ENCODE results near the gene ACOX3. TPM values are rescaled to one million over a fixed set of nuclear protein-coding genes. Genes with fewer than 3 reads are reported as not detected.

Gene ACOX3
- total RNA-seq, 4 donors from 2014 or later, result 17.9 to 31.1 (median 22.5) TPM

- no peaks in the 10 kb centered on the region for H3K27me3 ChIP-seq
- H3K4me3 ChIP-seq, result no peak overlapping the region
- H3K27ac ChIP-seq, result no peak overlapping the region
- H3K4me1 ChIP-seq, result peaks cover 0 to 3% of the 10 kb centered on the region in 2 donors
- H3K9me3 ChIP-seq, result no peaks in the 10 kb centered on the region
- TF ChIP-seq, protein P1, sequence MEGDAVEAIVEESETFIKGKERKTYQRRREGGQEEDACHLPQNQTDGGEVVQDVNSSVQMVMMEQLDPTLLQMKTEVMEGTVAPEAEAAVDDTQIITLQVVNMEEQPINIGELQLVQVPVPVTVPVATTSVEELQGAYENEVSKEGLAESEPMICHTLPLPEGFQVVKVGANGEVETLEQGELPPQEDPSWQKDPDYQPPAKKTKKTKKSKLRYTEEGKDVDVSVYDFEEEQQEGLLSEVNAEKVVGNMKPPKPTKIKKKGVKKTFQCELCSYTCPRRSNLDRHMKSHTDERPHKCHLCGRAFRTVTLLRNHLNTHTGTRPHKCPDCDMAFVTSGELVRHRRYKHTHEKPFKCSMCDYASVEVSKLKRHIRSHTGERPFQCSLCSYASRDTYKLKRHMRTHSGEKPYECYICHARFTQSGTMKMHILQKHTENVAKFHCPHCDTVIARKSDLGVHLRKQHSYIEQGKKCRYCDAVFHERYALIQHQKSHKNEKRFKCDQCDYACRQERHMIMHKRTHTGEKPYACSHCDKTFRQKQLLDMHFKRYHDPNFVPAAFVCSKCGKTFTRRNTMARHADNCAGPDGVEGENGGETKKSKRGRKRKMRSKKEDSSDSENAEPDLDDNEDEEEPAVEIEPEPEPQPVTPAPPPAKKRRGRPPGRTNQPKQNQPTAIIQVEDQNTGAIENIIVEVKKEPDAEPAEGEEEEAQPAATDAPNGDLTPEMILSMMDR (IDR thresholded peaks at IDR 0.05), result no peak
- no peak for TF ChIP-seq POLR2A (IDR thresholded peaks at IDR 0.05)
- intact Hi-C loops (cut with DNase I; ENCODE audit: low total_unique reads), result no loop called here
- no peak for DNase-seq
- no peaks in the 10 kb centered on the region for H3K36me3 ChIP-seq
Observed at GRCh38 chr4:8359193-8359592, 81.3 kb downstream of the ACOX3 start.

- DNase-seq, result no peak
- Histone ChIP-seq H3K9me3 (no peaks in the 10 kb centered on the region), H3K4me3 (no peak overlapping the region), H3K4me1 (peaks cover 9 to 12% of the 10 kb centered on the region in 2 donors), H3K36me3 (no peaks in the 10 kb centered on the region), H3K27me3 (no peaks in the 10 kb centered on the region), H3K27ac (no peak overlapping the region)
- TF ChIP-seq, protein P1 (IDR thresholded peaks at IDR 0.05), result no peak
- no peak for TF ChIP-seq POLR2A (IDR thresholded peaks at IDR 0.05)
- intact Hi-C loops (cut with DNase I; ENCODE audit: low total_unique reads), result no loop called here
Observed at GRCh38 chr4:8356856-8357255, 83.7 kb downstream of the ACOX3 start.

GRCh38 chr4:8355864-8356565, 84.5 kb downstream of the ACOX3 start:
- no peak for TF ChIP-seq POLR2A (IDR thresholded peaks at IDR 0.05)
- TF ChIP-seq, protein P1 (IDR thresholded peaks at IDR 0.05), result no peak
- Histone ChIP-seq H3K9me3 (no peaks in the 10 kb centered on the region), H3K4me3 (no peak overlapping the region), H3K27me3 (no peaks in the 10 kb centered on the region), H3K36me3 (no peaks in the 10 kb centered on the region), H3K4me1 (peaks cover 12 to 16% of the 10 kb centered on the region in 2 donors), H3K27ac (peak overlapping the region in 1 of 2 donors; percentile 40)
- peak; percentile 12 to 27 for DNase-seq
- intact Hi-C loops (cut with DNase I; ENCODE audit: low total_unique reads), result no loop called here

DNA sequence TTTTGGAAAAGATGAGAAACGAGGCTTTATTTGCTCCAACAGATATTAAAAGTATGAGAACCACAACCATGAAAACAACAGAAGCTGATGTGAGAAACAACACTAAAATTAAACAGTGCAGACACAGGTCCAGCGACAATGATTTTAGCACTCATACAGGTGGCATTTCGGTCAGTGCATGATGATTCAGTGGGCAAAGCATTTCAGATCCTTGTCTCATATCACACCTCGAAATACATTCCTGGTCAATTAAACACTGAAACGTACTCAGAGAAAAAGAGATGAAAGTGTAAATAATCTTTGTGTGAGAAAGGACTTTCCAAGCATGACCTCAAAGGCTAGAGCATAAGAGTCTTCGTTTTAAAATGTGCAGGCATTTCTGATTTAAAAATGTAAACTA, 85.2 kb downstream of the ACOX3 start:
- H3K4me3 ChIP-seq, result no peak overlapping the region
- no peak for DNase-seq
- intact Hi-C loops (cut with DNase I; ENCODE audit: low total_unique reads), result no loop called here
- no peaks in the 10 kb centered on the region for H3K36me3 ChIP-seq
- peak overlapping the region in 1 of 2 donors; percentile 40 for H3K27ac ChIP-seq
- H3K4me1 ChIP-seq, result peaks cover 12 to 17% of the 10 kb centered on the region in 2 donors
- TF ChIP-seq POLR2A (IDR thresholded peaks at IDR 0.05), result no peak
- TF ChIP-seq, protein P1 (IDR thresholded peaks at IDR 0.05), result no peak
- no peaks in the 10 kb centered on the region for H3K27me3 ChIP-seq
- no peaks in the 10 kb centered on the region for H3K9me3 ChIP-seq

GRCh38 chr4:8353912-8354453, 86.5 kb downstream of the ACOX3 start:
- peak; percentile 35 to 63 for DNase-seq
- TF ChIP-seq, protein P1 (IDR thresholded peaks at IDR 0.05), result no peak
- TF ChIP-seq POLR2A (IDR thresholded peaks at IDR 0.05), result no peak
- intact Hi-C loops (cut with DNase I; ENCODE audit: low total_unique reads), result no loop called here
- Histone ChIP-seq H3K4me3 (no peak overlapping the region), H3K36me3 (no peaks in the 10 kb centered on the region), H3K27me3 (no peaks in the 10 kb centered on the region), H3K27ac (peak overlapping the region; percentile 68 to 88), H3K9me3 (no peaks in the 10 kb centered on the region), H3K4me1 (peaks cover 12 to 17% of the 10 kb centered on the region in 2 donors)
